GM12878 (cell line): ENCODE results near the gene RAD51B. TPM values are rescaled to one million over a fixed set of nuclear protein-coding genes. Genes with fewer than 3 reads are reported as not detected.

Experiments used
- ATAC-seq: fragments of 200-7000 bp; cut with Tn5 transposase; 3 replicates; pipeline ENCODE4 v1.9.1; 2020; ENCODE audit warnings: mild to moderate bottlenecking, moderate library complexity
- BruUV-seq: library from RNA; stranded (reverse); fragments of 400-500 nt; replicated peaks from 2 replicates; lab custom pipeline; 2021; lab: Mats Ljungman, UMichigan
- CTCF ChIA-PET: fragments of 300-600 bp; sonication (Branson Sonifier 250); formaldehyde crosslinking; extraction: SDS; loops from one replicate; lab custom pipeline; 2021; ENCODE audit warnings: inconsistent platforms; lab: Yijun Ruan, JAX
- POLR2A ChIA-PET: fragments of 350-600 bp; formaldehyde crosslinking; extraction: SDS; loops from one replicate; lab custom pipeline; 2021; ENCODE audit warnings: inconsistent platforms; lab: Charles Lee
- RAD21 ChIA-PET: fragments of 300-600 bp; sonication (Branson Sonifier 250); formaldehyde crosslinking; loops from one replicate; lab custom pipeline; 2023; ENCODE audit warnings: antibody characterized with exemption; ENCODE audit not compliant: unreplicated experiment; lab: Charles Lee
- SMC1A ChIA-PET: fragments of 300-600 bp; sonication (Branson Sonifier 250); formaldehyde crosslinking; loops from one replicate; lab custom pipeline; 2023; ENCODE audit not compliant: unreplicated experiment, uncharacterized antibody; lab: Charles Lee
- DNase-seq: peaks from one replicate; pipeline ENCODE4 v3.0.0-alpha.2; 2011; ENCODE audit warnings: low read depth, low spot score
- FAIRE-seq: peaks from 3 replicates; lab custom pipeline; 2011; peaks lifted over from hg19 to GRCh38; lab: Jason Lieb, UNC
- H2AFZ ChIP-seq: 2 replicates; pipeline ENCODE4 v1.6.0; 2011; ENCODE audit warnings: low read depth, low read length, control low read depth; ENCODE audit not compliant: control insufficient read depth
- H3K27ac ChIP-seq: 2 replicates; pipeline ENCODE4 v1.5.1; 2011; ENCODE audit warnings: control low read depth; ENCODE audit not compliant: control insufficient read depth, insufficient read depth
- H3K27me3 ChIP-seq, 2 experiments: replicated peaks in 1 of 2; 2 replicates each; pipeline versions ENCODE4 v1.6.0 to v1.6.1; 2011; ENCODE audit warnings: low read length in 1 of 2; ENCODE audit not compliant: control insufficient read depth in 2 of 2, insufficient read depth in 2 of 2
- H3K36me3 ChIP-seq, 2 experiments: 2 replicates each; pipeline ENCODE4 v1.5.1; 2011; ENCODE audit warnings: low read length in 1 of 2; ENCODE audit not compliant: control insufficient read depth in 2 of 2, insufficient read depth in 2 of 2
- H3K4me1 ChIP-seq: 2 replicates; pipeline ENCODE4 v1.6.1; 2011; ENCODE audit warnings: mild to moderate bottlenecking, low read length, moderate library complexity, mixed read lengths; ENCODE audit not compliant: control insufficient read depth, insufficient read depth
- H3K4me2 ChIP-seq: 2 replicates; pipeline ENCODE4 v1.6.0; 2011; ENCODE audit warnings: control low read depth; ENCODE audit not compliant: control insufficient read depth, insufficient read depth
- H3K4me3 ChIP-seq: fragments of 200-600 bp; sonication (generic); 2 replicates; pipeline ENCODE4 v1.5.1; 2016
- H3K79me2 ChIP-seq: 2 replicates; pipeline ENCODE4 v1.6.0; 2011; ENCODE audit warnings: low read length; ENCODE audit not compliant: control insufficient read depth, insufficient read depth
- H3K9ac ChIP-seq: 2 replicates; pipeline ENCODE4 v1.8.0; 2011; ENCODE audit warnings: low read length, control low read depth, mixed read lengths; ENCODE audit not compliant: control insufficient read depth, insufficient read depth
- H3K9me3 ChIP-seq: replicated peaks from 3 replicates; pipeline ENCODE4 v1.5.1; 2011; ENCODE audit warnings: mild to moderate bottlenecking, low read length; ENCODE audit not compliant: control insufficient read depth, insufficient read depth
- H4K20me1 ChIP-seq: 2 replicates; pipeline ENCODE4 v1.6.0; 2011; ENCODE audit not compliant: control insufficient read depth, insufficient read depth
- EGR1 ChIP-seq, 2 experiments: IDR thresholded peaks; 1 replicate in 1 of 2; 2 replicates in 1 of 2; pipeline ENCODE4 v1.6.1; 2011 to 2012; ENCODE audit warnings: low read depth in 2 of 2, low read length in 2 of 2, borderline replicate concordance in 1 of 2, mild to moderate bottlenecking in 1 of 2, moderate library complexity in 1 of 2
- ESRRA ChIP-seq: IDR thresholded peaks from 2 replicates; pipeline ENCODE4 v1.6.1; 2012; ENCODE audit warnings: mild to moderate bottlenecking, low read length, improper control_type of control experiment
- HDAC2 ChIP-seq: fragments of 200-600 bp; sonication (generic); IDR thresholded peaks from 2 replicates; pipeline ENCODE4 v1.6.1; 2017
- JUND ChIP-seq: IDR thresholded peaks from 2 replicates; pipeline ENCODE4 v1.6.1; 2012; ENCODE audit warnings: low read depth, mild to moderate bottlenecking, low read length, improper control_type of control experiment, moderate library complexity
- KLF5 ChIP-seq: fragments of 450-650 bp; IDR thresholded peaks from 2 replicates; pipeline ENCODE4 v1.6.1; 2014; ENCODE audit warnings: mild to moderate bottlenecking; ENCODE audit not compliant: partially characterized antibody
- NBN ChIP-seq: fragments of 450-650 bp; IDR thresholded peaks from 2 replicates; pipeline ENCODE4 v1.6.1; 2016
- NRF1 ChIP-seq: conservative IDR thresholded peaks from 2 replicates; pipeline ENCODE4 v1.6.1; 2011; ENCODE audit warnings: mild to moderate bottlenecking, low read depth, low read length, improper control_type of control experiment
- PAX5 ChIP-seq: IDR thresholded peaks from 2 replicates; pipeline ENCODE4 v1.6.1; 2011; ENCODE audit warnings: low read depth, low read length, borderline replicate concordance
- POLR2AphosphoS2 ChIP-seq: IDR thresholded peaks from 2 replicates; pipeline ENCODE4 v1.6.1; 2011; ENCODE audit warnings: low read depth, mild to moderate bottlenecking, low read length, improper control_type of control experiment, moderate library complexity
- RB1 ChIP-seq: fragments of 450-650 bp; formaldehyde crosslinking; IDR thresholded peaks from 2 replicates; pipeline ENCODE4 v1.6.1; 2017; ENCODE audit warnings: mild to moderate bottlenecking, borderline replicate concordance
- SP1 ChIP-seq: IDR thresholded peaks from one replicate; pipeline ENCODE4 v1.6.1; 2011; ENCODE audit warnings: low read depth, low read length
- WGBS: methylation state at CpG from one replicate; pipeline ENCODE4 v1.1.6; 2016; ENCODE audit warnings: low lambda C conversion rate; ENCODE audit not compliant: insufficient replicate concordance, insufficient coverage; ENCODE audit errors: missing lambda C conversion rate; 5-methylcytosine and 5-hydroxymethylcytosine counted together
- in situ Hi-C: fragments of 300-500 bp; cut with MboI; formaldehyde crosslinking; loops from 9 replicates; pipeline ENCODE4 v1.14.3; 2018; ENCODE audit warnings: mixed read lengths
- intact Hi-C: fragments of 100-400 bp; cut with micrococcal nuclease; formaldehyde crosslinking; loops from one replicate; pipeline ENCODE4 v1.14.2; 2022; ENCODE audit not compliant: unreplicated experiment
- polyA plus RNA-seq, 11 experiments: library from polyadenylated mRNA; depleted of rRNA in 4 of 11; unstranded in 6 of 11; stranded (reverse) in 5 of 11; fragments of >200 nt; fragmentation: Nextera tagmentation in 4 of 11; fragmentation: Illumina TruSeq in 1 of 11; extraction: Ambion mirVana in 4 of 11; extraction: Trizol in 1 of 11; gene quantifications; 1 replicate in 1 of 11; 2 replicates in 10 of 11; pipeline versions ENCODE4 v1.2.1 to v1.2.3, GENCODE V29; 2011 to 2016; ENCODE audit warnings: inconsistent platforms in 2 of 11, missing spikeins in 2 of 11, low read depth in 1 of 11
- total RNA-seq, 4 experiments: library from RNA; depleted of rRNA in 3 of 4; stranded (reverse); fragments of >200 nt in 3 of 4; fragmentation: Illumina TruSeq in 1 of 4; extraction: Trizol in 1 of 4; gene quantifications; 2 replicates each; pipeline versions ENCODE4 v1.2.1 to v1.2.3, GENCODE V29; 2013 to 2021
- TF ChIP-seq, protein P1 (sequence below): fragments of 450-650 bp; conservative IDR thresholded peaks from 2 replicates; pipeline ENCODE4 v1.6.1; 2017; ENCODE audit warnings: mild to moderate bottlenecking, moderate library complexity
- TF ChIP-seq, protein P2 (sequence below): fragments of 450-650 bp; IDR thresholded peaks from 2 replicates; pipeline ENCODE4 v1.6.1; 2017; ENCODE audit warnings: borderline replicate concordance
- TF ChIP-seq, protein P3 (sequence below): fragments of 450-650 bp; IDR thresholded peaks from 2 replicates; pipeline ENCODE4 v1.6.1; 2017; ENCODE audit warnings: mild to moderate bottlenecking, moderate library complexity

Gene RAD51B
- total and polyA plus RNA-seq, 10 of the 15 experiments (the other 5 are each of a cell fraction or from before 2014, with no cell fraction given): 9.8 to 26.8 (median 21.3) TPM

DNA sequence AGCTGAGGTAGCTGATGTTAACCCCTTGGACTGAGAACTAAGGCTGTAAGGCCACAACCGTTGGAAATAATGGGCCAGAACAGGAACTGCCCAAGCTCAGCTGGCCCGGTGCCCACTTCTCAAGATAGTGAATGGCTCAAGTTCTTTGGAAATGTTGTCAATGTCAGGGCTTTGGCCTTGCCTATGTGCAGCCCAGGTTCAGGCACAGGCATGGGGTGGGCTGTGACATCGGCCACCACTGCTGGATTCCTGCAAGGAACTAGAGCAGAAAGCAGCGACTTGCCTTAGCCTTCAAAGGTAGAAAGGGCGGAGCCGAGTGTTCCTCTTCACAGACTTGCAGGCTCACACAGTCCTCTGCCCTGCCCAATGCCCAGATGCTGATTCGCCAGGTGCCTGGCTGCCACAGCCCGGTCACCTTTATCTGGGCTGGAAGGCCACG lies 682.1 kb downstream of the RAD51B start (continued):
- TF ChIP-seq, protein P1, sequence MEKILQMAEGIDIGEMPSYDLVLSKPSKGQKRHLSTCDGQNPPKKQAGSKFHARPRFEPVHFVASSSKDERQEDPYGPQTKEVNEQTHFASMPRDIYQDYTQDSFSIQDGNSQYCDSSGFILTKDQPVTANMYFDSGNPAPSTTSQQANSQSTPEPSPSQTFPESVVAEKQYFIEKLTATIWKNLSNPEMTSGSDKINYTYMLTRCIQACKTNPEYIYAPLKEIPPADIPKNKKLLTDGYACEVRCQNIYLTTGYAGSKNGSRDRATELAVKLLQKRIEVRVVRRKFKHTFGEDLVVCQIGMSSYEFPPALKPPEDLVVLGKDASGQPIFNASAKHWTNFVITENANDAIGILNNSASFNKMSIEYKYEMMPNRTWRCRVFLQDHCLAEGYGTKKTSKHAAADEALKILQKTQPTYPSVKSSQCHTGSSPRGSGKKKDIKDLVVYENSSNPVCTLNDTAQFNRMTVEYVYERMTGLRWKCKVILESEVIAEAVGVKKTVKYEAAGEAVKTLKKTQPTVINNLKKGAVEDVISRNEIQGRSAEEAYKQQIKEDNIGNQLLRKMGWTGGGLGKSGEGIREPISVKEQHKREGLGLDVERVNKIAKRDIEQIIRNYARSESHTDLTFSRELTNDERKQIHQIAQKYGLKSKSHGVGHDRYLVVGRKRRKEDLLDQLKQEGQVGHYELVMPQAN: no peak
- no peak for TF ChIP-seq NBN
- no peak for TF ChIP-seq NRF1

DNA sequence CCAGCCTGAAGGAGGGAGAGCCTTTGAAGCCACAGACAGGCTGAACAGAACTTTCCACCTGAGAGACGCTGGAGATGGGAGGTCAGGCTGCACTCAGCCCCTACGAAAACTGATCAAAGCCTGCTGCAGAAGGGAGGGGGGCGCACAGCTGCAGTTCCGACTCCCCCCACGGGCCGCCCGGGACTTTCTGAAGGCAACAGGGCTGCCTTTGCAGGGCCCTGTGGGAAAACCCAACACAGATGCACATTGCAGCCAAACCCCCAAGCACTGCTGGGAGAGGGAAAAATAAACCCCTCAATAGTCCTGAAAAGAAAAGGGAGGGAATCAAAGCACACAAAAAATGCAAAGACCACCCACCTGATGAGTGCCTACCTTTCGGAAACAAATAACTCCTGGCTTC lies 682.7 kb downstream of the RAD51B start:
- in situ Hi-C loops (no loop called here), intact Hi-C loops (no loop called here)
- no peak for DNase-seq
- ATAC-seq: no peak
- Histone ChIP-seq H3K79me2 (no peaks in the 10 kb centered on the region), H4K20me1 (no peaks in the 10 kb centered on the region), H3K9me3 (no peaks in the 10 kb centered on the region), H3K36me3 (no peaks in the 10 kb centered on the region), H3K4me2 (no peak overlapping the region), H3K4me1 (peaks cover 24% of the 10 kb centered on the region), H3K4me3 (no peak overlapping the region), H3K27me3 (no peaks in the 10 kb centered on the region), H2AFZ (no peak overlapping the region), H3K9ac (no peak overlapping the region), H3K27ac (no peak overlapping the region)
- POLR2A ChIA-PET: no interaction called here
- RAD21 ChIA-PET: interaction anchor here (0.6 kb wide), 1 partner anchor 80 kb away, joined by 4 read pairs; no protein-coding TSS in a partner anchor
- CTCF ChIA-PET: interaction anchor here (1.0 kb wide), 1 partner anchor 284 kb away, joined by 3 read pairs; no protein-coding TSS in a partner anchor
- 71% methylated on average over 8 of the region's 8 CpGs for whole genome bisulfite sequencing
- FAIRE-seq: no peak
- SMC1A ChIA-PET: no interaction called here
- BruUV-seq: no TSS peak
- TF ChIP-seq KLF5 (no peak), SP1 (no peak), RB1 (no peak), POLR2AphosphoS2 (no peak), JUND (no peak), EGR1 (IDR thresholded peaks at IDR 0.05; ENCODE audit: borderline replicate concordance in 1 of 2, low read depth in 2 of 2, low read length in 2 of 2) (no peak), HDAC2 (no peak), PAX5 (no peak), ESRRA (no peak)
- TF ChIP-seq, protein P2, sequence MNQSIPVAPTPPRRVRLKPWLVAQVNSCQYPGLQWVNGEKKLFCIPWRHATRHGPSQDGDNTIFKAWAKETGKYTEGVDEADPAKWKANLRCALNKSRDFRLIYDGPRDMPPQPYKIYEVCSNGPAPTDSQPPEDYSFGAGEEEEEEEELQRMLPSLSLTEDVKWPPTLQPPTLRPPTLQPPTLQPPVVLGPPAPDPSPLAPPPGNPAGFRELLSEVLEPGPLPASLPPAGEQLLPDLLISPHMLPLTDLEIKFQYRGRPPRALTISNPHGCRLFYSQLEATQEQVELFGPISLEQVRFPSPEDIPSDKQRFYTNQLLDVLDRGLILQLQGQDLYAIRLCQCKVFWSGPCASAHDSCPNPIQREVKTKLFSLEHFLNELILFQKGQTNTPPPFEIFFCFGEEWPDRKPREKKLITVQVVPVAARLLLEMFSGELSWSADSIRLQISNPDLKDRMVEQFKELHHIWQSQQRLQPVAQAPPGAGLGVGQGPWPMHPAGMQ: no peak
- TF ChIP-seq, protein P3, sequence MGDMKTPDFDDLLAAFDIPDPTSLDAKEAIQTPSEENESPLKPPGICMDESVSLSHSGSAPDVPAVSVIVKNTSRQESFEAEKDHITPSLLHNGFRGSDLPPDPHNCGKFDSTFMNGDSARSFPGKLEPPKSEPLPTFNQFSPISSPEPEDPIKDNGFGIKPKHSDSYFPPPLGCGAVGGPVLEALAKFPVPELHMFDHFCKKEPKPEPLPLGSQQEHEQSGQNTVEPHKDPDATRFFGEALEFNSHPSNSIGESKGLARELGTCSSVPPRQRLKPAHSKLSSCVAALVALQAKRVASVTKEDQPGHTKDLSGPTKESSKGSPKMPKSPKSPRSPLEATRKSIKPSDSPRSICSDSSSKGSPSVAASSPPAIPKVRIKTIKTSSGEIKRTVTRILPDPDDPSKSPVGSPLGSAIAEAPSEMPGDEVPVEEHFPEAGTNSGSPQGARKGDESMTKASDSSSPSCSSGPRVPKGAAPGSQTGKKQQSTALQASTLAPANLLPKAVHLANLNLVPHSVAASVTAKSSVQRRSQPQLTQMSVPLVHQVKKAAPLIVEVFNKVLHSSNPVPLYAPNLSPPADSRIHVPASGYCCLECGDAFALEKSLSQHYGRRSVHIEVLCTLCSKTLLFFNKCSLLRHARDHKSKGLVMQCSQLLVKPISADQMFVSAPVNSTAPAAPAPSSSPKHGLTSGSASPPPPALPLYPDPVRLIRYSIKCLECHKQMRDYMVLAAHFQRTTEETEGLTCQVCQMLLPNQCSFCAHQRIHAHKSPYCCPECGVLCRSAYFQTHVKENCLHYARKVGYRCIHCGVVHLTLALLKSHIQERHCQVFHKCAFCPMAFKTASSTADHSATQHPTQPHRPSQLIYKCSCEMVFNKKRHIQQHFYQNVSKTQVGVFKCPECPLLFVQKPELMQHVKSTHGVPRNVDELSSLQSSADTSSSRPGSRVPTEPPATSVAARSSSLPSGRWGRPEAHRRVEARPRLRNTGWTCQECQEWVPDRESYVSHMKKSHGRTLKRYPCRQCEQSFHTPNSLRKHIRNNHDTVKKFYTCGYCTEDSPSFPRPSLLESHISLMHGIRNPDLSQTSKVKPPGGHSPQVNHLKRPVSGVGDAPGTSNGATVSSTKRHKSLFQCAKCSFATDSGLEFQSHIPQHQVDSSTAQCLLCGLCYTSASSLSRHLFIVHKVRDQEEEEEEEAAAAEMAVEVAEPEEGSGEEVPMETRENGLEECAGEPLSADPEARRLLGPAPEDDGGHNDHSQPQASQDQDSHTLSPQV: no peak
